HepG2 (cell line): ENCODE data around the gene UACA. TPM values are rescaled to one million over a fixed set of nuclear protein-coding genes. Genes with fewer than 3 reads are reported as not detected.

Experiments used
- ATAC-seq: fragments of 200-7000 bp; cut with Tn5 transposase; 3 replicates; pipeline ENCODE4 v1.9.1; 2020; ENCODE audit warnings: mild to moderate bottlenecking, moderate library complexity
- BruUV-seq: library from RNA; stranded (reverse); fragments of 400-500 nt; replicated peaks from 2 replicates; lab custom pipeline; 2021; lab: Mats Ljungman, UMichigan
- CTCF ChIA-PET: fragments of 300-600 bp; formaldehyde crosslinking; extraction: SDS; loops from one replicate; lab custom pipeline; 2021; ENCODE audit warnings: low total read pairs, inconsistent platforms, low intra/inter-chr PET ratio; lab: Yijun Ruan, JAX
- POLR2A ChIA-PET: fragments of 350-600 bp; sonication (Branson Sonifier 250); formaldehyde crosslinking; loops from one replicate; lab custom pipeline; 2020; ENCODE audit warnings: antibody characterized with exemption, inconsistent platforms; lab: Yijun Ruan, JAX
- DNase-seq: peaks from one replicate; pipeline ENCODE4 v3.0.0-alpha.2; 2015; ENCODE audit warnings: low spot score
- FAIRE-seq: peaks from 3 replicates; lab custom pipeline; 2011; peaks lifted over from hg19 to GRCh38; lab: Jason Lieb, UNC
- H2AFZ ChIP-seq: one replicate; pipeline ENCODE4 v1.6.1; 2011; ENCODE audit warnings: low read length, inconsistent platforms
- H3K27ac ChIP-seq: fragments of 300-600 bp; 3 replicates; pipeline ENCODE4 v1.8.0; 2011; ENCODE audit warnings: mixed run types, mild to moderate bottlenecking, mixed read lengths, low read length, inconsistent platforms; ENCODE audit not compliant: insufficient read depth; ENCODE audit errors: extremely low read length
- H3K27me3 ChIP-seq, 2 experiments: fragments of 200-600 bp in 1 of 2; 2 replicates in 1 of 2; 3 replicates in 1 of 2; pipeline versions ENCODE4 v1.6.0 to v1.8.0; 2011; ENCODE audit warnings: low read length in 2 of 2, mild to moderate bottlenecking in 2 of 2, moderate library complexity in 2 of 2, inconsistent platforms in 1 of 2; ENCODE audit not compliant: insufficient read depth in 2 of 2, control insufficient read depth in 1 of 2
- H3K36me3 ChIP-seq, 2 experiments: fragments of 200-600 bp in 1 of 2; replicated peaks in 1 of 2; 2 replicates in 1 of 2; 3 replicates in 1 of 2; pipeline versions ENCODE4 v1.5.1 to v1.8.0; 2011; ENCODE audit warnings: low read length in 2 of 2, inconsistent platforms in 1 of 2; ENCODE audit not compliant: insufficient read depth in 2 of 2, control insufficient read depth in 1 of 2
- H3K4me1 ChIP-seq: 2 replicates; pipeline ENCODE4 v1.5.1; 2012; ENCODE audit warnings: low read length, inconsistent platforms; ENCODE audit not compliant: insufficient read depth
- H3K4me2 ChIP-seq: 2 replicates; pipeline ENCODE4 v1.6.0; 2011; ENCODE audit warnings: low read depth, low read length, inconsistent platforms
- H3K4me3 ChIP-seq, 3 experiments: fragments of 200-600 bp in 1 of 3; sonication (generic), shearing (Covaris generic) in 1 of 3; replicated peaks in 1 of 3; 2 replicates each; pipeline ENCODE4 v1.5.1; 2011 to 2016; ENCODE audit warnings: low read length in 3 of 3, inconsistent platforms in 2 of 3, low read depth in 2 of 3, mild to moderate bottlenecking in 2 of 3, control low read depth in 1 of 3, mixed read lengths in 1 of 3; ENCODE audit not compliant: insufficient read depth in 1 of 3
- H3K79me2 ChIP-seq: one replicate; pipeline ENCODE4 v1.6.1; 2011; ENCODE audit warnings: low read length, inconsistent platforms; ENCODE audit not compliant: insufficient read depth
- H3K9ac ChIP-seq: 2 replicates; pipeline ENCODE4 v1.6.0; 2011; ENCODE audit warnings: mild to moderate bottlenecking, low read depth, low read length, inconsistent platforms; ENCODE audit not compliant: insufficient read depth
- H3K9me3 ChIP-seq: 2 replicates; pipeline ENCODE4 v1.5.1; 2012; ENCODE audit warnings: mild to moderate bottlenecking, low read length
- H4K20me1 ChIP-seq: 2 replicates; pipeline ENCODE4 v1.6.0; 2011; ENCODE audit warnings: inconsistent platforms, mild to moderate bottlenecking, low read length, moderate library complexity; ENCODE audit not compliant: insufficient read depth
- AFF4 ChIP-seq: sonication (generic); formaldehyde crosslinking; IDR thresholded peaks from 2 replicates; pipeline ENCODE4 v1.4.0; 2020; ENCODE audit warnings: missing genetic modification reagents
- GPBP1L1 ChIP-seq: sonication (generic); formaldehyde crosslinking; IDR thresholded peaks from 2 replicates; pipeline ENCODE4 v1.5.0; 2020; ENCODE audit warnings: mild to moderate bottlenecking, missing genetic modification reagents
- NFRKB ChIP-seq: fragments of 450-650 bp; IDR thresholded peaks from 2 replicates; pipeline ENCODE4 v1.6.1; 2017
- NR1H2 ChIP-seq: sonication (generic); formaldehyde crosslinking; IDR thresholded peaks from 2 replicates; pipeline ENCODE4 v1.8.1; 2022; ENCODE audit warnings: low read depth, missing genetic modification reagents, borderline replicate concordance
- PAWR ChIP-seq: sonication (generic); formaldehyde crosslinking; IDR thresholded peaks from 2 replicates; pipeline ENCODE4 v1.4.0; 2020; ENCODE audit warnings: missing genetic modification reagents, mild to moderate bottlenecking, borderline replicate concordance
- PCBP2 ChIP-seq: fragments of 200-400 bp; formaldehyde crosslinking; optimal IDR thresholded peaks from 2 replicates; pipeline ENCODE3; 2018; ENCODE audit warnings: low read length, low read depth; ENCODE audit not compliant: poor library complexity, severe bottlenecking
- ZBTB2 ChIP-seq: sonication (generic); formaldehyde crosslinking; IDR thresholded peaks from 2 replicates; pipeline ENCODE4 v1.8.0; 2022; ENCODE audit warnings: low read depth, missing genetic modification reagents
- ZNF235 ChIP-seq: sonication (generic); formaldehyde crosslinking; IDR thresholded peaks from 2 replicates; pipeline ENCODE4 v1.8.1; 2023; ENCODE audit warnings: mild to moderate bottlenecking, missing genetic modification reagents, borderline replicate concordance
- ZNF253 ChIP-seq: sonication (generic); formaldehyde crosslinking; IDR thresholded peaks from 2 replicates; pipeline ENCODE4 v1.8.0; 2022; ENCODE audit warnings: mild to moderate bottlenecking, missing genetic modification reagents, borderline replicate concordance
- ZNF512B ChIP-seq: sonication (generic); formaldehyde crosslinking; IDR thresholded peaks from 2 replicates; pipeline ENCODE4 v1.5.1; 2020; ENCODE audit warnings: missing genetic modification reagents, mild to moderate bottlenecking, borderline replicate concordance
- ZNF883 ChIP-seq: sonication (generic); formaldehyde crosslinking; IDR thresholded peaks from 2 replicates; pipeline ENCODE4 v1.5.1; 2020; ENCODE audit warnings: mild to moderate bottlenecking, missing genetic modification reagents; ENCODE audit errors: not compliant biosample characterization
- ZSCAN21 ChIP-seq: sonication (generic); formaldehyde crosslinking; IDR thresholded peaks from 2 replicates; pipeline ENCODE4 v1.8.0; 2022; ENCODE audit warnings: mild to moderate bottlenecking, missing genetic modification reagents, moderate library complexity, borderline replicate concordance
- WGBS: methylation state at CpG from one replicate; pipeline ENCODE4 v1.1.6; 2017; ENCODE audit warnings: low lambda C conversion rate; 5-methylcytosine and 5-hydroxymethylcytosine counted together
- in situ Hi-C: cut with HindIII; loops from 2 replicates; pipeline ENCODE4 v1.10.0; 2017; ENCODE audit warnings: low pct_unique_long_range_greater_than_20kb; ENCODE audit not compliant: extremely low pct_ligation_motif_present
- intact Hi-C: fragments of 100-400 bp; cut with micrococcal nuclease; formaldehyde crosslinking; loops from one replicate; pipeline ENCODE4 v1.10.0; 2022; ENCODE audit not compliant: unreplicated experiment
- polyA plus RNA-seq, 8 experiments: library from polyadenylated mRNA; depleted of rRNA in 3 of 8; stranded (reverse) in 7 of 8; unstranded in 1 of 8; fragments of >200 nt; fragmentation: Illumina TruSeq in 4 of 8; extraction: Trizol in 4 of 8; gene quantifications; 2 replicates each; pipeline versions ENCODE4 v1.2.1 to v1.2.3, GENCODE V29; 2011 to 2016; ENCODE audit warnings: low read depth in 4 of 8, missing spikeins in 1 of 8, mixed read lengths in 1 of 8; ENCODE audit not compliant: insufficient read depth in 1 of 8
- total RNA-seq, 5 experiments: library from RNA; depleted of rRNA; stranded (reverse); fragments of >200 nt; fragmentation: Illumina TruSeq; extraction: Trizol; gene quantifications; 2 replicates each; pipeline ENCODE4 v1.2.3, GENCODE V29; 2016; ENCODE audit warnings: low read depth in 1 of 5

UACA gene
- total and polyA plus RNA-seq, 2 of the 13 experiments (the other 11 are each of a cell fraction or from before 2014, with no cell fraction given) = 17.8 to 39.2 TPM

GRCh38 chr15:70806992-70807712 lies 43.8 kb upstream of the UACA start:
- Histone ChIP-seq H3K36me3 (no peaks in the 10 kb centered on the region), H3K79me2 (no peaks in the 10 kb centered on the region), H3K4me1 (peaks cover 16% of the 10 kb centered on the region; the same call in 1 of the 2 replicates), H3K27me3 (peaks cover 0 to 28% of the 10 kb centered on the region in 2 experiments; a peak in 4 of 5 replicates), H3K9me3 (no peaks in the 10 kb centered on the region), H3K4me2 (no peak overlapping the region; the same call in 1 of the 2 replicates), H2AFZ (no peak overlapping the region), H3K27ac (no peak overlapping the region), H3K4me3 (no peak overlapping the region), H3K9ac (no peak overlapping the region), H4K20me1 (no peaks in the 10 kb centered on the region)
- BruUV-seq = no TSS peak
- intact Hi-C loops (no loop called here), in situ Hi-C loops (loop anchor here (5.0 kb wide), 1 partner anchor 125 kb away; no protein-coding TSS in a partner anchor)
- FAIRE-seq = no peak
- TF ChIP-seq PAWR (CRISPR knock-in tag) = no peak
- no peak for TF ChIP-seq NR1H2 (CRISPR knock-in tag)
- no peak for TF ChIP-seq GPBP1L1
- TF ChIP-seq PCBP2 = no peak
- no peak for TF ChIP-seq ZBTB2 (CRISPR knock-in tag)
- TF ChIP-seq AFF4 (CRISPR knock-in tag) = no peak
- TF ChIP-seq NFRKB = no peak
- no peak for TF ChIP-seq ZNF883 (CRISPR knock-in tag)
- TF ChIP-seq ZSCAN21 (CRISPR knock-in tag) = no peak
- no peak for TF ChIP-seq ZNF512B (CRISPR knock-in tag)
- no peak for TF ChIP-seq ZNF253 (CRISPR knock-in tag)
- TF ChIP-seq ZNF235 (CRISPR knock-in tag) = no peak
- no peak for DNase-seq
- ChIA-PET POLR2A (no interaction called here), CTCF (no interaction called here)
- WGBS = 53% methylated on average over 9 of the region's 9 CpGs
- no peak for ATAC-seq
